GM06990 (cell line): ENCODE measurements around the gene MZT2B.
"Not testable (repeated sequence)": the region's sequence is repeated elsewhere in the genome, so short reads cannot be mapped to it uniquely, and the experiment has no call there.

Experiments
- DNase-seq: peaks from one replicate; pipeline ENCODE4 v3.0.0-alpha.2; 2011; ENCODE audit not compliant: insufficient read length; ENCODE audit errors: extremely low read depth
- H3K27me3 ChIP-seq: replicated peaks from 2 replicates; pipeline ENCODE4 v1.6.0; 2011; ENCODE audit warnings: low read length; ENCODE audit not compliant: control insufficient read depth, insufficient read depth
- H3K36me3 ChIP-seq: 2 replicates; pipeline ENCODE4 v1.5.1; 2011; ENCODE audit warnings: low read length; ENCODE audit not compliant: control insufficient read depth, insufficient read depth
- H3K4me3 ChIP-seq: replicated peaks from 2 replicates; pipeline ENCODE4 v1.5.1; 2011; ENCODE audit warnings: low read depth, mild to moderate bottlenecking, control low read depth, low read length
- TF ChIP-seq, protein P1 (sequence below): IDR thresholded peaks from 2 replicates; pipeline ENCODE4 v1.5.1; 2011; ENCODE audit warnings: low read length, control low read depth, mild to moderate bottlenecking, inconsistent platforms; ENCODE audit not compliant: insufficient read depth, poor library complexity, severe bottlenecking

Gene MZT2B

DNA sequence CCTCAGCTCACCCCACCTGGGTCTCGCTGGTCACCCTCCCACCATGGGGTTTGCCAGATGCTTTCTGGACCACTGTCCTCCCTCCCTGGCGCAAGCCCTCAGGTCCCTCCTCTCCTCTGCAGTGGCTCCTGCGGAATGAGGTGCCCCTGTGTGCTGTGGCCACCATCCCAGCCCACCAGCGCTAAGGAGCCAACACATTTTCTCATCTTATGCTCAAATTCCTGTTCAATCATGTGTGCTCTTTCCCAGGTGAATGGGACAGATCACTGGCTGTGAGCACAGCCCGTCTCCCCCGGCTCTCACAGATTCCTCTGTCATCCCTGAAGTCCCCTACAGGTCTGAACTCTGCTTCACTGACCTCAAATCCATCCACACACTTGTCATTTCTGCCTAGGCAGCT lies 21.9 kb upstream of the MZT2B start:
- no peak for DNase-seq
- H3K27me3 ChIP-seq, result no peaks in the 10 kb centered on the region
- TF ChIP-seq, protein P1, sequence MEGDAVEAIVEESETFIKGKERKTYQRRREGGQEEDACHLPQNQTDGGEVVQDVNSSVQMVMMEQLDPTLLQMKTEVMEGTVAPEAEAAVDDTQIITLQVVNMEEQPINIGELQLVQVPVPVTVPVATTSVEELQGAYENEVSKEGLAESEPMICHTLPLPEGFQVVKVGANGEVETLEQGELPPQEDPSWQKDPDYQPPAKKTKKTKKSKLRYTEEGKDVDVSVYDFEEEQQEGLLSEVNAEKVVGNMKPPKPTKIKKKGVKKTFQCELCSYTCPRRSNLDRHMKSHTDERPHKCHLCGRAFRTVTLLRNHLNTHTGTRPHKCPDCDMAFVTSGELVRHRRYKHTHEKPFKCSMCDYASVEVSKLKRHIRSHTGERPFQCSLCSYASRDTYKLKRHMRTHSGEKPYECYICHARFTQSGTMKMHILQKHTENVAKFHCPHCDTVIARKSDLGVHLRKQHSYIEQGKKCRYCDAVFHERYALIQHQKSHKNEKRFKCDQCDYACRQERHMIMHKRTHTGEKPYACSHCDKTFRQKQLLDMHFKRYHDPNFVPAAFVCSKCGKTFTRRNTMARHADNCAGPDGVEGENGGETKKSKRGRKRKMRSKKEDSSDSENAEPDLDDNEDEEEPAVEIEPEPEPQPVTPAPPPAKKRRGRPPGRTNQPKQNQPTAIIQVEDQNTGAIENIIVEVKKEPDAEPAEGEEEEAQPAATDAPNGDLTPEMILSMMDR, result no peak
- no peak overlapping the region for H3K4me3 ChIP-seq
- H3K36me3 ChIP-seq, result peaks cover 13% of the 10 kb centered on the region

DNA sequence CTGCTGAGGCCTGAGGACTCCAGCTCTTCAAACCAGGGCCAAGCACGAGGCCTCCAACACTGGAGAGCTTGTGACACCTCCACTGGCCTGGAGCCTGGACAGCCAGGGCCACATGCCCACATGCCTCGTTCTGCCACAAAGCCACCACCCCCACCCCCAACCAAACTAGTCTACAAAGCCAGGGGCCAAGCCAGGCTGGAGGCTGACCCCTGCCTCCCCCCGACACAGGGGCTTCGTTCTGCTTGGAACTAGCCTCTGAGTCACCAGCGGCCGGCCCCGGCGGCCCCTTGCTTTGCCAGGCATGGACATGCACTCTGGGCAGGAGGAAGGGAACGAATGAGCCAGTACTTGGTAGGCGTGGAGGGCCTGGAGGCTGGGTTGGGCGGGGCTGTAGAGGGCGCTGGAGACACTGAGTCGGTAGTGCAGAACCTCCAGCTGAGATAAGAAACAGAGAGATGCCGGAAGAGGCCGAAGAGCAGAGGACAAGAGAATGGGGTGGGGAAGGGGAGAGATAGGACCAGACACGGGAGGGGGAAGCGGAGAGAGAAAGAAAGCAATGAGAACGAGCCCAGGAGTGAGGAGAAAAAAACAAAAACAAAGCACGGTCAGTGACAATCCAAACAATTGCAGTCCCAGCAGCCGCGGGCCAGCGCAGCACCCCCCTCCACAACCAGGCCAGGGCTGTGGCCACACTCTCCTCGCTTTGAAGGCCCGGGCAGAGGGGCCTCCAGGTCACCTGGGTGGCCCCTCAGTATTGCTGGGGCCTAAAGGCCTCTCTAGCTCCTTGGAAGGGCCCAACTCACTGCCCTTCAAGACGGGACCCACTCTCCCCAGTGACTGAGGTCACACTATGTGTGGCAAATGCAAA lies 21.0 kb upstream of the MZT2B start:
- not testable (repeated sequence) for DNase-seq, H3K4me3 ChIP-seq, H3K27me3 ChIP-seq
- peaks cover 11% of the 10 kb centered on the region for H3K36me3 ChIP-seq

DNA sequence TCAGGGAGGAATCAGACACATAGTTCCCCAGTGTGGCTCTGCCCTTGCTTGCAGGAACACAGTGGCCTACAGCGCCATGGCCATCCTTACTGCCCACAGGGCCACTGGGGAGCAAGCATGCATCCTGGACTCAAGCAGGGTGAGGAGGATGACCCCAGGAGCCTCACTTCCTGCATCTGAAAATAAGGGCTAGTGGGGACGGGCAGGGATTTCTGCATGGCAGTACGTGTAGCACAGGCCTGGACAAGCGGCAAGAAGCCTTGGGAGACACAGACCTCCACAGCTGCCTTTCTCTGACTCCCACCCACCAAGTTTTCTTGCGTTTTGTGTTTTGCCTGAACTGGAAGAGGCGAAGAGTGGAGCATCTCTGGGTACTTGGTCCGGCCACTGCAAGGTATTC lies 19.6 kb upstream of the MZT2B start:
- not testable (repeated sequence) for DNase-seq, H3K4me3 ChIP-seq, H3K27me3 ChIP-seq
- H3K36me3 ChIP-seq, result peaks cover 13% of the 10 kb centered on the region

DNA sequence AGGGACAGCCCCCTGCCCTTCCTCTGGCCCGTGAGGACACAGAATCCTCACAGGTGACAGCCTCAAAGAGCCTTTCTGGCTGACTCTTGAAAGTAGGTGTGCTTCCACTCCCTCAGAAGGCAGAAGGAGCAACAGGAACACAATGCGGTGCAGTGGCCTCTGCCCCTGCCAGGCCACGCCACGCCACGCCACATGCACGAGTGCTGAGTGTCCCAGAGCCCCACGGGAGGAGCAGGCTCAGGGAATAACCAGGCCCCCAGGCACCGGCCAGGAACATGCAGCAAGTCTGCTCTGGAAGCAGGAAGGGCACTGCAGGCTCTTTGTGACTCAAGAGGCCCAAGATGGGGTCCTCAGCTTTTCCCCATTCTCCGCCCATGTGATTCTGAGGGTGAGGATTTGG lies 19.1 kb upstream of the MZT2B start:
- H3K36me3 ChIP-seq, result peaks cover 13% of the 10 kb centered on the region
- TF ChIP-seq, protein P1, result no peak
- no peaks in the 10 kb centered on the region for H3K27me3 ChIP-seq
- no peak for DNase-seq
- no peak overlapping the region for H3K4me3 ChIP-seq

DNA sequence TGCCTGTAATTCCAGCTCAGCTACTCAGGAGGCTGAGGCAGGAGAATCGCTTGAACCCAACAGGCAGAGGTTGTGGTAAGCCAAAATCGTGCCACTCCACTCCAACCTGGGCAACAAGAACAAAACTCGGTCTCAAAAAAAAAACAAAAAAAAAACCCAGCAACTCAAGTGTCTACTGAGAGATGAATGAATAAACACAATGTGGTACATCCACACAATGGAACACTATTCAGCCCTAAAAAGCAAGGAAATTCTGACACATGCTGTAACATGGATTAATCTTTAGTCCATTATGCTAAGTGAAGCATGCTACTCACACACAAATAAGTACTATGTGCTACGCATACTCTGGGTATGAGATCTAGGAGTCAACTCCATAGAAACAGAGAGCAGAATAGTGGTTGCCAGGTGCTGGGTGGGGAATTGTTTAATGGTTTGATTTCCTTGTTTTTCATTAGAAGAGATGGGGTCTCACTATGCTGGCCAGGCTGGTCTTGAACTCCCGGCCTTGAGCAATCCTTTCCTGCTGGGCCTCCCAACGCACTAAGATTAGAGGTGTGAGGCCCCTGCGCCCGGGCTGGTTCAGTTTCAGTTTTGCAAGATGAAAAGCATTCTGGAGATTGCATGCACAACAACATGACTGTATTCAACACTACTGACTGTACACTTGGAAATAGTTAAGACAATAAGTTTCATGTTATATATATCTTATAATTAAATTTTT lies 16.6 kb upstream of the MZT2B start:
- no peaks in the 10 kb centered on the region for H3K27me3 ChIP-seq
- H3K4me3 ChIP-seq, result no peak overlapping the region
- peaks cover 9% of the 10 kb centered on the region for H3K36me3 ChIP-seq
- DNase-seq, result no peak
- TF ChIP-seq, protein P1, result no peak

DNA sequence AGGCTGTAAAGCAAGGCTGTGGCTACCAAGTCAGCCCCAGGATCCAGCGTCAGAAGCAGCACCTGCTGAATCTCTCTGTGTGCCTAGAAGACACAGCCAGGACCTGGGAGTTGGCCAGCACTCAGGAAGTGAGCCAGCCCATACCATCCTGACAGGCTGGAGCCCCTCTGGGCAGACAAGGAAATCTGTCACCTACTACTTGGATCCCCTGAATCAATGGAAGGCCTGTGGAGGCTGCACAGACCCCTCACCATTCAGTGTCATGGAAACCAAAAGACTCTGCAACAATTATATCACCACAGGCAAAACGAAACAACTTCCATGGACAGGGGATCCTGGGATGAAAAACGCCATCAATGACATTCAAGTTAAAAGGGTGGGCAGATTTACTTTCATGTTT lies 15.5 kb upstream of the MZT2B start:
- H3K36me3 ChIP-seq, result peaks cover 12% of the 10 kb centered on the region
- H3K27me3 ChIP-seq, DNase-seq, H3K4me3 ChIP-seq: not testable (repeated sequence)

DNA sequence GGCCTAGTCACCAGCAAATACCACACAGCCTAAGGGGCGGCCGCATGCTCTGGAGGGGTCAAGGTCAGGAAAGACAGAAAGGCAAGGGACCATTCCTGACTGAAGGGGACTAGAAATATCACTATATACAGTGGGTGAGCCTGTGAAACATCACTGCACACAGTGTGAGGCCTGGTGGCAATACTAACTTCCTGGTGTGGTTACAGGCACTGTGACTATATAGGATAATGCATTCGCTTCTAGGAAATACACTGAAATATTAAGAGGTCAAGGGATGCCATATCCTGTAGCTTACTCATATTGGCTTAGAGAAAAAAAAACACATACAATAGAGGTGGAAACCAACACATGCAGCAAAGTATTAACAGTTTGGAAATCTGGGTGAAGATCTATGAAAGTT lies 12.9 kb upstream of the MZT2B start:
- DNase-seq, H3K27me3 ChIP-seq, H3K4me3 ChIP-seq: not testable (repeated sequence)
- peaks cover 13% of the 10 kb centered on the region for H3K36me3 ChIP-seq
